GM12878 (cell line): Measurements from ENCODE around the gene ITGA5. TPM values are rescaled to one million over a fixed set of nuclear protein-coding genes. Genes with fewer than 3 reads are reported as not detected.
A peak's percentile ranks its signal among the peaks of the same experiment; 100 is the strongest.

Experiments used
- ATAC-seq: fragments of 200-7000 bp; cut with Tn5 transposase; 3 replicates; pipeline ENCODE4 v1.9.1; 2020; ENCODE audit warnings: mild to moderate bottlenecking, moderate library complexity
- BruUV-seq: library from RNA; stranded (reverse); fragments of 400-500 nt; replicated peaks from 2 replicates; lab custom pipeline; 2021; lab: Mats Ljungman, UMichigan
- CTCF ChIA-PET: fragments of 300-600 bp; sonication (Branson Sonifier 250); formaldehyde crosslinking; extraction: SDS; loops from one replicate; lab custom pipeline; 2021; ENCODE audit warnings: inconsistent platforms; lab: Yijun Ruan, JAX
- POLR2A ChIA-PET: fragments of 350-600 bp; formaldehyde crosslinking; extraction: SDS; loops from one replicate; lab custom pipeline; 2021; ENCODE audit warnings: inconsistent platforms; lab: Charles Lee
- RAD21 ChIA-PET: fragments of 300-600 bp; sonication (Branson Sonifier 250); formaldehyde crosslinking; loops from one replicate; lab custom pipeline; 2023; ENCODE audit warnings: antibody characterized with exemption; ENCODE audit not compliant: unreplicated experiment; lab: Charles Lee
- SMC1A ChIA-PET: fragments of 300-600 bp; sonication (Branson Sonifier 250); formaldehyde crosslinking; loops from one replicate; lab custom pipeline; 2023; ENCODE audit not compliant: unreplicated experiment, uncharacterized antibody; lab: Charles Lee
- DNase-seq: peaks from one replicate; pipeline ENCODE4 v3.0.0-alpha.2; 2011; ENCODE audit warnings: low read depth, low spot score
- FAIRE-seq: peaks from 3 replicates; lab custom pipeline; 2011; peaks lifted over from hg19 to GRCh38; lab: Jason Lieb, UNC
- H2AFZ ChIP-seq: 2 replicates; pipeline ENCODE4 v1.6.0; 2011; ENCODE audit warnings: low read depth, low read length, control low read depth; ENCODE audit not compliant: control insufficient read depth
- H3K27ac ChIP-seq: 2 replicates; pipeline ENCODE4 v1.5.1; 2011; ENCODE audit warnings: control low read depth; ENCODE audit not compliant: control insufficient read depth, insufficient read depth
- H3K27me3 ChIP-seq, 2 experiments: replicated peaks in 1 of 2; 2 replicates each; pipeline versions ENCODE4 v1.6.0 to v1.6.1; 2011; ENCODE audit warnings: low read length in 1 of 2; ENCODE audit not compliant: control insufficient read depth in 2 of 2, insufficient read depth in 2 of 2
- H3K36me3 ChIP-seq, 2 experiments: 2 replicates each; pipeline ENCODE4 v1.5.1; 2011; ENCODE audit warnings: low read length in 1 of 2; ENCODE audit not compliant: control insufficient read depth in 2 of 2, insufficient read depth in 2 of 2
- H3K4me1 ChIP-seq: 2 replicates; pipeline ENCODE4 v1.6.1; 2011; ENCODE audit warnings: mild to moderate bottlenecking, low read length, moderate library complexity, mixed read lengths; ENCODE audit not compliant: control insufficient read depth, insufficient read depth
- H3K4me2 ChIP-seq: 2 replicates; pipeline ENCODE4 v1.6.0; 2011; ENCODE audit warnings: control low read depth; ENCODE audit not compliant: control insufficient read depth, insufficient read depth
- H3K4me3 ChIP-seq: fragments of 200-600 bp; sonication (generic); 2 replicates; pipeline ENCODE4 v1.5.1; 2016
- H3K79me2 ChIP-seq: 2 replicates; pipeline ENCODE4 v1.6.0; 2011; ENCODE audit warnings: low read length; ENCODE audit not compliant: control insufficient read depth, insufficient read depth
- H3K9ac ChIP-seq: 2 replicates; pipeline ENCODE4 v1.8.0; 2011; ENCODE audit warnings: low read length, control low read depth, mixed read lengths; ENCODE audit not compliant: control insufficient read depth, insufficient read depth
- H3K9me3 ChIP-seq: replicated peaks from 3 replicates; pipeline ENCODE4 v1.5.1; 2011; ENCODE audit warnings: mild to moderate bottlenecking, low read length; ENCODE audit not compliant: control insufficient read depth, insufficient read depth
- H4K20me1 ChIP-seq: 2 replicates; pipeline ENCODE4 v1.6.0; 2011; ENCODE audit not compliant: control insufficient read depth, insufficient read depth
- BHLHE40 ChIP-seq, 2 experiments: fragments of 450-650 bp in 1 of 2; IDR thresholded peaks; 2 replicates each; pipeline ENCODE4 v1.6.1; 2011 to 2017; ENCODE audit warnings: low read depth in 2 of 2, borderline replicate concordance in 1 of 2, improper control_type of control experiment in 1 of 2, low read length in 1 of 2, mild to moderate bottlenecking in 1 of 2
- BRCA1 ChIP-seq: IDR thresholded peaks from 2 replicates; pipeline ENCODE4 v1.6.1; 2011; ENCODE audit warnings: low read depth, low read length, improper control_type of control experiment
- CBX5 ChIP-seq: sonication (generic); IDR thresholded peaks from 2 replicates; pipeline ENCODE4 v1.6.1; 2016; ENCODE audit warnings: low read depth, moderate library complexity, mild to moderate bottlenecking, inconsistent platforms
- EGR1 ChIP-seq, 2 experiments: IDR thresholded peaks; 1 replicate in 1 of 2; 2 replicates in 1 of 2; pipeline ENCODE4 v1.6.1; 2011 to 2012; ENCODE audit warnings: low read depth in 2 of 2, low read length in 2 of 2, borderline replicate concordance in 1 of 2, mild to moderate bottlenecking in 1 of 2, moderate library complexity in 1 of 2
- ELK1 ChIP-seq: IDR thresholded peaks from 2 replicates; pipeline ENCODE4 v1.6.1; 2012; ENCODE audit warnings: low read depth, low read length, improper control_type of control experiment
- GATAD2B ChIP-seq: fragments of 450-650 bp; conservative IDR thresholded peaks from 2 replicates; pipeline ENCODE4 v1.6.1; 2017; ENCODE audit warnings: low read depth, mild to moderate bottlenecking, moderate library complexity
- IRF4 ChIP-seq: IDR thresholded peaks from 2 replicates; pipeline ENCODE4 v1.6.1; 2011; ENCODE audit warnings: low read depth, low read length
- NBN ChIP-seq: fragments of 450-650 bp; IDR thresholded peaks from 2 replicates; pipeline ENCODE4 v1.6.1; 2016
- PAX8 ChIP-seq: fragments of 450-650 bp; IDR thresholded peaks from 2 replicates; pipeline ENCODE4 v1.6.1; 2017; ENCODE audit warnings: mild to moderate bottlenecking, moderate library complexity
- POLR2A ChIP-seq: IDR thresholded peaks from 2 replicates; pipeline ENCODE4 v1.6.1; 2011; ENCODE audit warnings: low read depth, mild to moderate bottlenecking, low read length
- RAD21 ChIP-seq: IDR thresholded peaks from 2 replicates; pipeline ENCODE4 v1.6.1; 2011; ENCODE audit warnings: mild to moderate bottlenecking, low read depth, low read length, moderate library complexity; ENCODE audit not compliant: insufficient read depth
- RELA ChIP-seq: fragments of 450-650 bp; IDR thresholded peaks from 2 replicates; pipeline ENCODE4 v1.8.0; 2014; ENCODE audit warnings: borderline replicate concordance; ENCODE audit not compliant: partially characterized antibody
- SRF ChIP-seq, 2 experiments: IDR thresholded peaks; 2 replicates each; pipeline ENCODE4 v1.6.1; 2011; ENCODE audit warnings: low read depth in 2 of 2, low read length in 2 of 2, mild to moderate bottlenecking in 1 of 2, moderate library complexity in 1 of 2
- STAT1 ChIP-seq: fragments of 450-650 bp; conservative IDR thresholded peaks from 2 replicates; pipeline ENCODE4 v1.6.1; 2014; ENCODE audit warnings: antibody characterized with exemption, mild to moderate bottlenecking
- SUPT20H ChIP-seq: IDR thresholded peaks from 2 replicates; pipeline ENCODE4 v1.6.1; 2011; ENCODE audit warnings: low read depth, mild to moderate bottlenecking, low read length, moderate library complexity, borderline replicate concordance; ENCODE audit not compliant: control insufficient read depth
- USF2 ChIP-seq: IDR thresholded peaks from 2 replicates; pipeline ENCODE4 v1.6.1; 2011; ENCODE audit warnings: low read depth, low read length, improper control_type of control experiment, borderline replicate concordance
- YY1 ChIP-seq: IDR thresholded peaks from 2 replicates; pipeline ENCODE4 v1.6.1; 2011; ENCODE audit warnings: low read depth, mild to moderate bottlenecking, low read length
- ZNF207 ChIP-seq: fragments of 450-650 bp; IDR thresholded peaks from 2 replicates; pipeline ENCODE4 v1.6.1; 2014; ENCODE audit warnings: antibody characterized with exemption, mild to moderate bottlenecking, borderline replicate concordance
- WGBS: methylation state at CpG from one replicate; pipeline ENCODE4 v1.1.6; 2016; ENCODE audit warnings: low lambda C conversion rate; ENCODE audit not compliant: insufficient replicate concordance, insufficient coverage; ENCODE audit errors: missing lambda C conversion rate; 5-methylcytosine and 5-hydroxymethylcytosine counted together
- in situ Hi-C: fragments of 300-500 bp; cut with MboI; formaldehyde crosslinking; loops from 9 replicates; pipeline ENCODE4 v1.14.3; 2018; ENCODE audit warnings: mixed read lengths
- intact Hi-C: fragments of 100-400 bp; cut with micrococcal nuclease; formaldehyde crosslinking; loops from one replicate; pipeline ENCODE4 v1.14.2; 2022; ENCODE audit not compliant: unreplicated experiment
- polyA plus RNA-seq, 11 experiments: library from polyadenylated mRNA; depleted of rRNA in 4 of 11; unstranded in 6 of 11; stranded (reverse) in 5 of 11; fragments of >200 nt; fragmentation: Nextera tagmentation in 4 of 11; fragmentation: Illumina TruSeq in 1 of 11; extraction: Ambion mirVana in 4 of 11; extraction: Trizol in 1 of 11; gene quantifications; 1 replicate in 1 of 11; 2 replicates in 10 of 11; pipeline versions ENCODE4 v1.2.1 to v1.2.3, GENCODE V29; 2011 to 2016; ENCODE audit warnings: inconsistent platforms in 2 of 11, missing spikeins in 2 of 11, low read depth in 1 of 11
- total RNA-seq, 4 experiments: library from RNA; depleted of rRNA in 3 of 4; stranded (reverse); fragments of >200 nt in 3 of 4; fragmentation: Illumina TruSeq in 1 of 4; extraction: Trizol in 1 of 4; gene quantifications; 2 replicates each; pipeline versions ENCODE4 v1.2.1 to v1.2.3, GENCODE V29; 2013 to 2021
- TF ChIP-seq, protein P1 (sequence below): fragments of 450-650 bp; IDR thresholded peaks from 2 replicates; pipeline ENCODE4 v1.6.1; 2017; ENCODE audit warnings: low read depth, mild to moderate bottlenecking, moderate library complexity

The ITGA5 gene
- total and polyA plus RNA-seq, 10 of the 15 experiments (the other 5 are each of a cell fraction or from before 2014, with no cell fraction given) = 0.15 to 22.5 (median 0.61) TPM

GRCh38 chr12:54379398-54380201, 39.5 kb downstream of the ITGA5 start:
- Histone ChIP-seq H3K4me3 (no peak overlapping the region), H2AFZ (no peak overlapping the region; the same call in 1 of the 2 replicates), H3K4me2 (no peak overlapping the region), H3K27ac (no peak overlapping the region), H3K9me3 (no peaks in the 10 kb centered on the region), H3K36me3 (no peaks in the 10 kb centered on the region), H3K27me3 (no peaks in the 10 kb centered on the region), H3K79me2 (no peaks in the 10 kb centered on the region), H3K9ac (no peak overlapping the region), H3K4me1 (peaks cover 4% of the 10 kb centered on the region), H4K20me1 (no peaks in the 10 kb centered on the region)
- ChIA-PET RAD21 (interaction anchor here (0.7 to 2.5 kb wide), 10 partner anchors 9 to 161 kb away, joined by 3 to 16 read pairs (median 4); no protein-coding TSS in a partner anchor), CTCF (interaction anchor here (0.7 to 6.4 kb wide), 51 partner anchors 8 to 387 kb away, joined by 3 to 66 read pairs (median 5); partner anchors contain the start of genes CBX5, COPZ1 and NCKAP1L), POLR2A (interaction anchor here (0.5 to 0.7 kb wide), 2 partner anchors 20 to 125 kb away, joined by 3 to 4 read pairs; no protein-coding TSS in a partner anchor), SMC1A (interaction anchor here (0.8 to 4.1 kb wide), 15 partner anchors 12 to 168 kb away, joined by 3 to 17 read pairs (median 4); partner anchors contain the start of genes COPZ1 and ITGA5)
- in situ Hi-C loops (no loop called here), intact Hi-C loops (loop anchor here (10.0 kb wide), 1 partner anchor 375 kb away; the partner anchor contains the start of genes HOXC8 and HOXC9)
- ATAC-seq = peak; percentile 95
- no TSS peak for BruUV-seq
- FAIRE-seq = no peak
- WGBS = 21% methylated on average over 19 of the region's 19 CpGs
- no peak for DNase-seq
- peak; percentile 83; the same call in 1 of the 2 replicates for TF ChIP-seq STAT1
- TF ChIP-seq SRF (IDR thresholded peaks at IDR 0.05; ENCODE audit: low read depth in 2 of 2, low read length in 2 of 2) = no peak; a peak in 1 of 4 replicates
- 0 out of 2 replicates have a peak, but pooled peaks have one; percentile 27 for TF ChIP-seq ELK1
- 0 out of 2 replicates have a peak, but pooled peaks have one; percentile 23 for TF ChIP-seq BRCA1
- TF ChIP-seq RAD21 = peak; percentile 73
- TF ChIP-seq BHLHE40 (IDR thresholded peaks at IDR 0.05; ENCODE audit: borderline replicate concordance in 1 of 2, low read depth in 2 of 2, low read length in 1 of 2) = peak; percentile 28 to 57; a peak in 2 of 4 replicates
- TF ChIP-seq USF2 = no peak
- TF ChIP-seq EGR1 (IDR thresholded peaks at IDR 0.05; ENCODE audit: borderline replicate concordance in 1 of 2, low read depth in 2 of 2, low read length in 2 of 2) = peak in 1 of 2 experiments; percentile 64; a peak in 1 of 3 replicates
- peak; percentile 69 for TF ChIP-seq RELA
- TF ChIP-seq CBX5 = no peak
- peak; percentile 56 for TF ChIP-seq GATAD2B
- TF ChIP-seq PAX8 = no peak
- TF ChIP-seq, protein P1, sequence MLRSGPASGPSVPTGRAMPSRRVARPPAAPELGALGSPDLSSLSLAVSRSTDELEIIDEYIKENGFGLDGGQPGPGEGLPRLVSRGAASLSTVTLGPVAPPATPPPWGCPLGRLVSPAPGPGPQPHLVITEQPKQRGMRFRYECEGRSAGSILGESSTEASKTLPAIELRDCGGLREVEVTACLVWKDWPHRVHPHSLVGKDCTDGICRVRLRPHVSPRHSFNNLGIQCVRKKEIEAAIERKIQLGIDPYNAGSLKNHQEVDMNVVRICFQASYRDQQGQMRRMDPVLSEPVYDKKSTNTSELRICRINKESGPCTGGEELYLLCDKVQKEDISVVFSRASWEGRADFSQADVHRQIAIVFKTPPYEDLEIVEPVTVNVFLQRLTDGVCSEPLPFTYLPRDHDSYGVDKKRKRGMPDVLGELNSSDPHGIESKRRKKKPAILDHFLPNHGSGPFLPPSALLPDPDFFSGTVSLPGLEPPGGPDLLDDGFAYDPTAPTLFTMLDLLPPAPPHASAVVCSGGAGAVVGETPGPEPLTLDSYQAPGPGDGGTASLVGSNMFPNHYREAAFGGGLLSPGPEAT = no peak
- peak; percentile 70; the same call in 1 of the 2 replicates for TF ChIP-seq ZNF207
- TF ChIP-seq SUPT20H = no peak
- no peak for TF ChIP-seq POLR2A
- 0 out of 2 replicates have a peak, but pooled peaks have one; percentile 15 for TF ChIP-seq IRF4
- TF ChIP-seq YY1 = peak; percentile 69; the same call in 1 of the 2 replicates
- peak; percentile 50; the same call in 1 of the 2 replicates for TF ChIP-seq NBN
